Measurements from ENCODE around the gene KLHL2. TPM values are rescaled to one million over a fixed set of nuclear protein-coding genes. Genes with fewer than 3 reads are reported as not detected.
"Not testable (repeated sequence)": the region's sequence is repeated elsewhere in the genome, so short reads cannot be mapped to it uniquely, and the experiment has no call there.

KLHL2 gene
- total RNA-seq, 4 donors from 2014 or later: 9.2 to 19.8 (median 12.0) TPM

- no peak for DNase-seq
- no peaks in the 10 kb centered on the region for H3K4me1 ChIP-seq
- no peak for TF ChIP-seq CTCF (IDR thresholded peaks at IDR 0.05)
- TF ChIP-seq POLR2A (IDR thresholded peaks at IDR 0.05): no peak
- no peak for TF ChIP-seq EP300 (IDR thresholded peaks at IDR 0.05; ENCODE audit: low read depth)
- TF ChIP-seq POLR2AphosphoS5 (IDR thresholded peaks at IDR 0.05): no peak
- no peaks in the 10 kb centered on the region for H3K9me3 ChIP-seq
- no peaks in the 10 kb centered on the region for H3K27me3 ChIP-seq
- intact Hi-C loops (cut with DNase I; ENCODE audit: low total_unique reads): no loop called here
- WGBS, 2 donors (ENCODE audit: low coverage in 1 of 2): 46 to 54% methylated on average over 2 to 3 of the region's 3 CpGs
- H3K4me3 ChIP-seq: no peak overlapping the region
- H3K27ac ChIP-seq: no peak overlapping the region
- in situ Hi-C loops (cut with MboI; ENCODE audit: low pct_ligation_motif_present in 1 of 4, low pct_unique_long_range_greater_than_20kb in 1 of 4, low sequenced_read_pairs in 3 of 4): no loop called here
- no peaks in the 10 kb centered on the region for H3K36me3 ChIP-seq
Measured at GRCh38 chr4:165177725-165178666, 29.4 kb upstream of the KLHL2 start.

- Histone ChIP-seq H3K27ac (no peak overlapping the region), H3K4me1 (no peaks in the 10 kb centered on the region), H3K36me3 (no peaks in the 10 kb centered on the region), H3K4me3 (no peak overlapping the region), H3K9me3 (no peaks in the 10 kb centered on the region), H3K27me3 (no peaks in the 10 kb centered on the region)
- intact Hi-C loops (cut with DNase I; ENCODE audit: low total_unique reads): no loop called here
- 87% methylated on average over 4 of the region's 4 CpGs for WGBS, 2 donors (ENCODE audit: low coverage in 1 of 2)
- TF ChIP-seq POLR2A (IDR thresholded peaks at IDR 0.05) (no peak), EP300 (IDR thresholded peaks at IDR 0.05; ENCODE audit: low read depth) (no peak), CTCF (IDR thresholded peaks at IDR 0.05) (no peak), POLR2AphosphoS5 (IDR thresholded peaks at IDR 0.05) (no peak)
- no peak for DNase-seq
- in situ Hi-C loops (cut with MboI; ENCODE audit: low pct_ligation_motif_present in 1 of 4, low pct_unique_long_range_greater_than_20kb in 1 of 4, low sequenced_read_pairs in 3 of 4): no loop called here
Measured at GRCh38 chr4:165184220-165184619, 23.1 kb upstream of the KLHL2 start.

GRCh38 chr4:165184998-165185397 is 22.4 kb upstream of the KLHL2 start:
- 86 to 95% methylated on average over 7 to 10 of the region's 10 CpGs for WGBS, 2 donors (ENCODE audit: low coverage in 1 of 2)
- intact Hi-C loops (cut with DNase I; ENCODE audit: low total_unique reads); H3K36me3 ChIP-seq; H3K27ac ChIP-seq; H3K9me3 ChIP-seq; H3K4me1 ChIP-seq; DNase-seq; H3K4me3 ChIP-seq; in situ Hi-C loops (cut with MboI; ENCODE audit: low pct_ligation_motif_present in 1 of 4, low pct_unique_long_range_greater_than_20kb in 1 of 4, low sequenced_read_pairs in 3 of 4); H3K27me3 ChIP-seq: not testable (repeated sequence)

- no peak for DNase-seq
- H3K9me3 ChIP-seq: no peaks in the 10 kb centered on the region
- intact Hi-C loops (cut with DNase I; ENCODE audit: low total_unique reads): no loop called here
- no peaks in the 10 kb centered on the region for H3K36me3 ChIP-seq
- H3K27ac ChIP-seq: no peak overlapping the region
- TF ChIP-seq EP300 (IDR thresholded peaks at IDR 0.05; ENCODE audit: low read depth) (no peak), POLR2A (IDR thresholded peaks at IDR 0.05) (no peak), POLR2AphosphoS5 (IDR thresholded peaks at IDR 0.05) (no peak)
- no peaks in the 10 kb centered on the region for H3K4me1 ChIP-seq
- in situ Hi-C loops (cut with MboI; ENCODE audit: low pct_ligation_motif_present in 1 of 4, low pct_unique_long_range_greater_than_20kb in 1 of 4, low sequenced_read_pairs in 3 of 4): no loop called here
- no peaks in the 10 kb centered on the region for H3K27me3 ChIP-seq
- H3K4me3 ChIP-seq: no peak overlapping the region
- WGBS, 2 donors (ENCODE audit: low coverage in 1 of 2): 86 to 100% methylated on average over 1 to 5 of the region's 5 CpGs
Measured at GRCh38 chr4:165185448-165185847, 21.9 kb upstream of the KLHL2 start.

GRCh38 chr4:165190591-165191347 is 16.6 kb upstream of the KLHL2 start:
- H3K9me3 ChIP-seq: no peaks in the 10 kb centered on the region
- TF ChIP-seq POLR2A (IDR thresholded peaks at IDR 0.05) (no peak), EP300 (IDR thresholded peaks at IDR 0.05; ENCODE audit: low read depth) (no peak), CTCF (IDR thresholded peaks at IDR 0.05) (no peak), POLR2AphosphoS5 (IDR thresholded peaks at IDR 0.05) (no peak)
- no peaks in the 10 kb centered on the region for H3K4me1 ChIP-seq
- WGBS, 2 donors (ENCODE audit: low coverage in 1 of 2): 84% methylated on average over 1 of the region's 1 CpG; no CpG with 5 or more reads in 1 of the 2 donors
- no peak overlapping the region for H3K27ac ChIP-seq
- in situ Hi-C loops (cut with MboI; ENCODE audit: low pct_ligation_motif_present in 1 of 4, low pct_unique_long_range_greater_than_20kb in 1 of 4, low sequenced_read_pairs in 3 of 4) (no loop called here), intact Hi-C loops (cut with DNase I; ENCODE audit: low total_unique reads) (no loop called here)
- H3K36me3 ChIP-seq: no peaks in the 10 kb centered on the region
- DNase-seq: no peak
- H3K27me3 ChIP-seq: no peaks in the 10 kb centered on the region
- no peak overlapping the region for H3K4me3 ChIP-seq
